PC-3 (cell line): ENCODE measurements around the gene MTHFD1L. TPM values are rescaled to one million over a fixed set of nuclear protein-coding genes. Genes with fewer than 3 reads are reported as not detected.

Experiments
- ATAC-seq: fragments of 200-7000 bp; cut with Tn5 transposase; 2 replicates; pipeline ENCODE4 v1.9.1; 2020; ENCODE audit warnings: mild to moderate bottlenecking, moderate library complexity
- BruUV-seq: library from RNA; stranded (reverse); fragments of 400-500 nt; replicated peaks from 2 replicates; lab custom pipeline; 2021; lab: Mats Ljungman, UMichigan
- CTCF ChIA-PET: fragments of 300-600 bp; sonication (Branson Sonifier 250); formaldehyde crosslinking; loops from one replicate; lab custom pipeline; 2022; ENCODE audit warnings: antibody characterized with exemption; lab: Charles Lee
- POLR2A ChIA-PET: fragments of 300-600 bp; sonication (Branson Sonifier 250); formaldehyde crosslinking; loops from one replicate; lab custom pipeline; 2022; ENCODE audit warnings: antibody characterized with exemption; ENCODE audit not compliant: unreplicated experiment; lab: Charles Lee
- DNase-seq: peaks from one replicate; pipeline ENCODE4 v3.0.0-alpha.2; 2015
- H2AFZ ChIP-seq: fragments of 300-600 bp; sonication (generic); 2 replicates; pipeline ENCODE4 v1.6.0; 2016; ENCODE audit warnings: antibody characterized with exemption, low read length
- H3F3A ChIP-seq: fragments of 300-600 bp; sonication (generic); one replicate; pipeline ENCODE4 v1.6.0; 2017; ENCODE audit warnings: antibody characterized with exemption, low read length, control low read depth, mild to moderate bottlenecking; ENCODE audit not compliant: unreplicated experiment
- H3K27ac ChIP-seq: fragments of 300-600 bp; sonication (generic); 2 replicates; pipeline ENCODE4 v1.5.1; 2016; ENCODE audit warnings: mild to moderate bottlenecking, low read length
- H3K27me3 ChIP-seq: fragments of 300-600 bp; sonication (generic); 2 replicates; pipeline ENCODE4 v1.6.1; 2016; ENCODE audit warnings: low read length, mixed read lengths
- H3K36me3 ChIP-seq: fragments of 300-600 bp; sonication (generic); 2 replicates; pipeline ENCODE4 v1.6.1; 2016; ENCODE audit warnings: low read depth, mixed run types, low read length, mixed read lengths
- H3K4me1 ChIP-seq: fragments of 300-600 bp; sonication (generic); 2 replicates; pipeline ENCODE4 v1.5.1; 2016; ENCODE audit warnings: low read length; ENCODE audit not compliant: insufficient read depth
- H3K4me2 ChIP-seq: fragments of 300-600 bp; sonication (generic); 2 replicates; pipeline ENCODE4 v1.6.0; 2016; ENCODE audit warnings: low read length
- H3K4me3 ChIP-seq: fragments of 300-600 bp; sonication (generic); 2 replicates; pipeline ENCODE4 v1.5.1; 2016; ENCODE audit warnings: mild to moderate bottlenecking, low read length, mixed read lengths
- H3K79me2 ChIP-seq: fragments of 300-600 bp; sonication (generic); 2 replicates; pipeline ENCODE4 v1.6.1; 2017; ENCODE audit warnings: low read length, mixed read lengths
- H3K9ac ChIP-seq: fragments of 300-600 bp; sonication (generic); 2 replicates; pipeline ENCODE4 v1.6.0; 2016; ENCODE audit warnings: mild to moderate bottlenecking, low read length
- H3K9me2 ChIP-seq: fragments of 300-600 bp; sonication (generic); replicated peaks from 2 replicates; pipeline ENCODE4 v1.6.1; 2016; ENCODE audit warnings: mixed run types, low read length, mixed read lengths
- H3K9me3 ChIP-seq: fragments of 300-600 bp; sonication (generic); 2 replicates; pipeline ENCODE4 v1.6.1; 2016; ENCODE audit warnings: low read length, mixed read lengths
- H4K20me1 ChIP-seq: fragments of 300-600 bp; sonication (generic); 2 replicates; pipeline ENCODE4 v1.6.1; 2016; ENCODE audit warnings: low read length, mixed read lengths
- EZH2 ChIP-seq: fragments of 300-600 bp; sonication (generic); IDR thresholded peaks from one replicate; pipeline ENCODE4 v1.6.1; 2017; ENCODE audit warnings: antibody characterized with exemption, mild to moderate bottlenecking, low read length; ENCODE audit not compliant: unreplicated experiment
- EZH2phosphoT487 ChIP-seq: fragments of 300-600 bp; sonication (generic); IDR thresholded peaks from 2 replicates; pipeline ENCODE4 v1.6.1; 2018; ENCODE audit warnings: mild to moderate bottlenecking, antibody characterized with exemption, low read length, borderline replicate concordance
- intact Hi-C: fragments of 100-400 bp; cut with micrococcal nuclease; formaldehyde crosslinking; loops from 2 replicates; pipeline ENCODE4 v1.9.0; 2023
- total RNA-seq: library from RNA; depleted of rRNA; stranded (reverse); fragments of >200 nt; gene quantifications from 2 replicates; pipeline ENCODE4 v1.2.3, GENCODE V29; 2014
- TF ChIP-seq, protein P1 (sequence below): fragments of 300-600 bp; sonication (generic); conservative IDR thresholded peaks from 2 replicates; pipeline ENCODE4 v1.5.1; 2017; ENCODE audit warnings: antibody characterized with exemption, low read depth, mild to moderate bottlenecking, low read length

Gene MTHFD1L
- total RNA-seq, 1 experiment from 2014 or later: 11.9 TPM

DNA sequence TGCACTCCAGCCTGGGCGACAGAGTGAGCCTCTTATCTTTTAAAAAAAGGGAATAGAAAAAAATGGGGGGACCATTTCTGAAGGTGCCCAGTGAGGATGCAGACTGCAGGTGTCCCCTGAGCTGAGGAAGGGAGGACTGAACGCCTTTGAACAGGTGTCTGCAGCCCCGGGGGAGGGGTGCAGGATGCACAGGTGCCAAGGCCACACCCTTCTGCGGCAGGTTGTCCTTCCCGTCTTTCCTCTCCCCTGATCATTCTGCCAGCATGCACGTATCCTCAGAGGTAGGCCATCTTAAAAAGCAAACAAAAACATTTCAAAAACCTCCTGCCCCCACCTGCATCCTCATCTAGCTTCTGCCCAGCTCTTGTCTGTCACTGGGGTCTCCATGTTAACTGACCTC is 101.3 kb downstream of the MTHFD1L start:
- Histone ChIP-seq H3K4me2 (no peak overlapping the region), H3K4me1 (no peaks in the 10 kb centered on the region), H3K9me3 (no peaks in the 10 kb centered on the region), H3K79me2 (no peaks in the 10 kb centered on the region), H3K27me3 (no peaks in the 10 kb centered on the region), H3K36me3 (peaks cover 3% of the 10 kb centered on the region; the same call in 1 of the 2 replicates), H3F3A (no peaks in the 10 kb centered on the region), H3K4me3 (no peak overlapping the region), H3K27ac (no peak overlapping the region), H3K9ac (no peak overlapping the region), H4K20me1 (no peaks in the 10 kb centered on the region), H3K9me2 (no peaks in the 10 kb centered on the region), H2AFZ (no peak overlapping the region)
- ChIA-PET POLR2A (interaction anchor here (0.6 kb wide), 1 partner anchor 23 kb away, joined by 5 read pairs; no protein-coding TSS in a partner anchor), CTCF (no interaction called here)
- DNase-seq (no peak), ATAC-seq (no peak)
- BruUV-seq: no TSS peak
- intact Hi-C loops: no loop called here
- TF ChIP-seq, protein P1, sequence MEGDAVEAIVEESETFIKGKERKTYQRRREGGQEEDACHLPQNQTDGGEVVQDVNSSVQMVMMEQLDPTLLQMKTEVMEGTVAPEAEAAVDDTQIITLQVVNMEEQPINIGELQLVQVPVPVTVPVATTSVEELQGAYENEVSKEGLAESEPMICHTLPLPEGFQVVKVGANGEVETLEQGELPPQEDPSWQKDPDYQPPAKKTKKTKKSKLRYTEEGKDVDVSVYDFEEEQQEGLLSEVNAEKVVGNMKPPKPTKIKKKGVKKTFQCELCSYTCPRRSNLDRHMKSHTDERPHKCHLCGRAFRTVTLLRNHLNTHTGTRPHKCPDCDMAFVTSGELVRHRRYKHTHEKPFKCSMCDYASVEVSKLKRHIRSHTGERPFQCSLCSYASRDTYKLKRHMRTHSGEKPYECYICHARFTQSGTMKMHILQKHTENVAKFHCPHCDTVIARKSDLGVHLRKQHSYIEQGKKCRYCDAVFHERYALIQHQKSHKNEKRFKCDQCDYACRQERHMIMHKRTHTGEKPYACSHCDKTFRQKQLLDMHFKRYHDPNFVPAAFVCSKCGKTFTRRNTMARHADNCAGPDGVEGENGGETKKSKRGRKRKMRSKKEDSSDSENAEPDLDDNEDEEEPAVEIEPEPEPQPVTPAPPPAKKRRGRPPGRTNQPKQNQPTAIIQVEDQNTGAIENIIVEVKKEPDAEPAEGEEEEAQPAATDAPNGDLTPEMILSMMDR: no peak
- TF ChIP-seq EZH2phosphoT487: no peak
- no peak for TF ChIP-seq EZH2

DNA sequence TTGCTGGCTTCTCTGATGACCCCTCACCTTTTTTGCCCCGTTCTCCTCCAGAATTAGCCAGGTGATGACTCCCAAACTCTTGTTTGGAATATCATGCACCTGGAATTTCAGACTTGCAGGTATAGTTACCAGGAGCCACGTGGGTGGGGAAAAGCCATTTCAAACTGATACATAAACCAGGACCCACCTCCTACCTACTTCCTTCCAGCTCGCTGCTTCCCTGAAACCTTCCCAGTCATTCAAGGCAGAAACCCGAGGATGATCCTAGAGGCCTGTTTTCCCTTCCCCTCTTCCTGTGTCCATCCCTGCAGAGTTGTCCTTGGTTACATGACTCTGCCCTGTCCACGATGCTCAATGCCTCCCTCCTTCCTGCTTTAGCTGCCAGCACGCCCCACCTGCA is 101.9 kb downstream of the MTHFD1L start:
- no peak for ATAC-seq
- Histone ChIP-seq H3K27ac (no peak overlapping the region), H3K9ac (no peak overlapping the region), H3K9me3 (no peaks in the 10 kb centered on the region), H3K27me3 (no peaks in the 10 kb centered on the region), H3K4me1 (no peaks in the 10 kb centered on the region), H2AFZ (no peak overlapping the region), H3K36me3 (peaks cover 3% of the 10 kb centered on the region; the same call in 1 of the 2 replicates), H3K4me2 (no peak overlapping the region), H3F3A (no peaks in the 10 kb centered on the region), H4K20me1 (no peaks in the 10 kb centered on the region), H3K9me2 (no peaks in the 10 kb centered on the region), H3K4me3 (no peak overlapping the region), H3K79me2 (no peaks in the 10 kb centered on the region)
- TF ChIP-seq EZH2phosphoT487: no peak
- TF ChIP-seq, protein P1: no peak
- no peak for TF ChIP-seq EZH2
- DNase-seq: no peak
- intact Hi-C loops: no loop called here
- ChIA-PET CTCF (no interaction called here), POLR2A (no interaction called here)
- BruUV-seq: no TSS peak

DNA sequence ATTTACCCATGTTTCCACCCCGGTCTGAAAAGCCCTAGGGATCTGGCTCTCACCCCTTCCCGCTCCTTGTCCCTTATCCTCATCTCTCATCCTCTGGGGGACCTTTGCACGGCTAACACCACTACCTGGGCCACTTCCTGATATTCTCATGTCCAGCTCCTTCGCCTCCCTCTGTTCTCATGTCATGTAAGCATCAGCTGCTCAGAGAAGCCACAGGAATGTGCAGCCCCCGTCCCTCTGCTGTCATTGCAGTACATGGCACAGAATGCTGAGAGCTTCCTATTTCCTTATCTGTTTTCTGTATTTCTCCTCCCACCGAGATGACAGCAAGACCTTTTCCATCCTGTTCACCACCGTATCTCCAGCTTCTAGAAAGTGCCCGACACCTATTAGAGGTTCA is 102.4 kb downstream of the MTHFD1L start:
- Histone ChIP-seq H3K4me1 (no peaks in the 10 kb centered on the region), H3K4me3 (no peak overlapping the region), H3K36me3 (peaks cover 3% of the 10 kb centered on the region; the same call in 1 of the 2 replicates), H3K4me2 (no peak overlapping the region), H2AFZ (no peak overlapping the region), H3K9me3 (no peaks in the 10 kb centered on the region), H3F3A (no peaks in the 10 kb centered on the region), H3K27me3 (no peaks in the 10 kb centered on the region), H3K9me2 (no peaks in the 10 kb centered on the region), H3K79me2 (no peaks in the 10 kb centered on the region), H4K20me1 (no peaks in the 10 kb centered on the region), H3K9ac (no peak overlapping the region), H3K27ac (no peak overlapping the region)
- CTCF ChIA-PET: no interaction called here
- DNase-seq (no peak), ATAC-seq (no peak)
- POLR2A ChIA-PET: no interaction called here
- TF ChIP-seq, protein P1: no peak
- no peak for TF ChIP-seq EZH2phosphoT487
- no peak for TF ChIP-seq EZH2
- BruUV-seq: no TSS peak
- intact Hi-C loops: no loop called here
